Urinary bladder (tissue), 4 donors: ENCODE data around the gene ATOSA. TPM values are rescaled to one million over a fixed set of nuclear protein-coding genes. Genes with fewer than 3 reads are reported as not detected.

Experiments
- DNase-seq: peaks from one replicate; pipeline ENCODE4 v3.0.0-alpha.2; 2015; ENCODE audit errors: extremely low spot score
- H3K27ac ChIP-seq: one replicate; pipeline ENCODE4 v1.5.1; 2013; ENCODE audit warnings: low read depth, mild to moderate bottlenecking, moderate library complexity
- H3K36me3 ChIP-seq: one replicate; pipeline ENCODE4 v1.6.1; 2013; ENCODE audit warnings: mild to moderate bottlenecking, moderate library complexity; ENCODE audit not compliant: insufficient read depth
- H3K4me1 ChIP-seq: one replicate; pipeline ENCODE4 v1.6.1; 2013; ENCODE audit warnings: mild to moderate bottlenecking, moderate library complexity; ENCODE audit not compliant: insufficient read depth
- H3K4me3 ChIP-seq: one replicate; pipeline ENCODE4 v1.5.1; 2013; ENCODE audit warnings: low read depth, low read length
- WGBS: extraction: QIAGEN DNeasy Blood & Tissue Kit; methylation state at CpG from one replicate; pipeline ENCODE4 v1.1.7; 2013; 5-methylcytosine and 5-hydroxymethylcytosine counted together
- polyA plus RNA-seq: library from polyadenylated mRNA; stranded (reverse); fragments of 200-250 nt; gene quantifications from one replicate; pipeline ENCODE4 v1.2.3, GENCODE V29; 2013
- total RNA-seq: library from RNA; depleted of rRNA; stranded (reverse); fragments of >200 nt; gene quantifications from one replicate; pipeline ENCODE4 v1.2.3, GENCODE V29; 2014
- donor health status: healthy with polysubstance abuse.
- donor health status: healthy.

The ATOSA gene
- total and polyA plus RNA-seq, 2 donors, result 24.1 to 101 TPM

- 27% methylated on average over 1 of the region's 1 CpG for WGBS
- Histone ChIP-seq H3K4me1 (no peaks in the 10 kb centered on the region), H3K27ac (peak overlapping the region; percentile 38), H3K4me3 (no peak overlapping the region), H3K36me3 (peaks cover 2% of the 10 kb centered on the region)
- no peak for DNase-seq
Observed at GRCh38 chr15:52657338-52657737, 21.9 kb downstream of the ATOSA start.

DNA sequence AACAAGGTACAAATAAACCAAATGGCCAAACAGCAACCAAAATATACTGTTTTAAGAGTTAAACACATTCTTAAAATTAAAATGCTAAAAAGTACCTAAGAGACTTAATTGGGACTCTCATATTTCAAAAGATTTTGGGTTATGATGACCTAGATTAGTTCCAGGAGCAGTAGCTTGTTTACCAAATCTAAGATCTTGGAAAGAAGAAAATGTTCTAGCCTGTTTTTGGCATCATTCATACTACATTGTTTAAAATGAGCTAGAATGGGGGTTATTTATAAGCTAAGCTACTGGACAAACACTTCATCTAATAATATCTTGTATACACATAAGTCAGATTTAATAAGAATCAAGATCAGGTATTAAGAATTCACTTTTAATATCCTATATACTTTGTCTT lies 22.8 kb downstream of the ATOSA start:
- H3K36me3 ChIP-seq, result peaks cover 2% of the 10 kb centered on the region
- DNase-seq, result no peak
- H3K4me1 ChIP-seq, result no peaks in the 10 kb centered on the region
- H3K4me3 ChIP-seq, result no peak overlapping the region
- no peak overlapping the region for H3K27ac ChIP-seq

- WGBS, result 57% methylated on average over 5 of the region's 5 CpGs
Observed at GRCh38 chr15:52653431-52653964, 25.7 kb downstream of the ATOSA start.

GRCh38 chr15:52652984-52653383 lies 26.2 kb downstream of the ATOSA start:
- WGBS, result 30% methylated on average over 5 of the region's 5 CpGs
- Histone ChIP-seq H3K4me3 (no peak overlapping the region), H3K36me3 (no peaks in the 10 kb centered on the region), H3K4me1 (no peaks in the 10 kb centered on the region), H3K27ac (peak overlapping the region; percentile 66)
- DNase-seq, result no peak

More at GRCh38 chr15:52653431-52653964, 25.7 kb downstream of the ATOSA start:
- no peak overlapping the region for H3K4me3 ChIP-seq
- no peaks in the 10 kb centered on the region for H3K36me3 ChIP-seq
- DNase-seq, result no peak
- peak overlapping the region; percentile 66 for H3K27ac ChIP-seq
- no peaks in the 10 kb centered on the region for H3K4me1 ChIP-seq

DNA sequence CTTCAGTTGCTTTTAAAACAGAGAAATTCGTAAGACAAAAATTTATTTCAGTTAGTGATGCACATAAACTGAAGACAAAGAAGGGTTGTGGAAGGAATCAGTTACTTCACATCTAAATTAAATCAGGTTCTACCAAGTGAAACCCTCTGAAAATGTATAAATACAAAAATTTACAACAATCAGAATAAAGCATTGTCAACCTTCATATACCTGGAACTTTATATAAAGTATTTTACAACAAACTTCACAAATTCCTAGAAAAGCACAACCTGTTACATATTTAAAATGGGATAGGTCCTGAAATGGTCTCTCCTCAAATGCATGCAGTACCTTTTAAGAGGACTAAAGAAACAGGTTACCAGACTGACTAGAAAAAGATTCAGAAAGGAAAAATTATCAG lies 26.9 kb downstream of the ATOSA start:
- H3K4me1 ChIP-seq, result no peaks in the 10 kb centered on the region
- DNase-seq, result no peak
- H3K27ac ChIP-seq, result no peak overlapping the region
- WGBS, result 16% methylated on average over 1 of the region's 1 CpG
- no peak overlapping the region for H3K4me3 ChIP-seq
- no peaks in the 10 kb centered on the region for H3K36me3 ChIP-seq

DNA sequence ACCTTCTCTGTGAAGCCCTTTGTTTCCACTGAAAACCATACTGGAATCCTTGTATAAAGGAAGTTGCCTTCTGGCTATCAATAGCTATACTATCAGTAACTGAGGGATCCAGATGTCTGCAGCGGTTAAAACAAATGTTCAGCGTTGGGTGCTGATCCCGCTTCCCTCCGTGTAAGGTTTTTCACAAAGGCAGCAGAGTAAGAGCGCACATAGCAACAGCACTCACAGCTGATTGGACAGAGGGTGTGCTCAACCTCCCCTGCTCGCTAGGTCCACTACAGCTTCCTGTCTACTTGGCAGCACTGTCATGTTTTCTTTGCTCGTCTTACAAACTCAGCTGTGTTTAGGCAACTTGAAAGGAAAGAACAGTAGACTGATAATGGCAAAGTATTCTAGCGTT lies 27.3 kb downstream of the ATOSA start:
- no peaks in the 10 kb centered on the region for H3K4me1 ChIP-seq
- H3K36me3 ChIP-seq, result no peaks in the 10 kb centered on the region
- DNase-seq, result peak; percentile 80
- 8% methylated on average over 8 of the region's 8 CpGs for WGBS
- H3K27ac ChIP-seq, result no peak overlapping the region
- H3K4me3 ChIP-seq, result no peak overlapping the region

GRCh38 chr15:52651114-52651513 lies 28.1 kb downstream of the ATOSA start:
- no peak overlapping the region for H3K4me3 ChIP-seq

GRCh38 chr15:52649686-52650085 lies 29.5 kb downstream of the ATOSA start:
- Histone ChIP-seq H3K27ac (no peak overlapping the region), H3K4me1 (no peaks in the 10 kb centered on the region), H3K4me3 (no peak overlapping the region), H3K36me3 (no peaks in the 10 kb centered on the region)
- no peak for DNase-seq

More at GRCh38 chr15:52651114-52651513, 28.1 kb downstream of the ATOSA start:
- Histone ChIP-seq H3K4me1 (no peaks in the 10 kb centered on the region), H3K36me3 (no peaks in the 10 kb centered on the region), H3K27ac (no peak overlapping the region)
- WGBS, result 94% methylated on average over 1 of the region's 1 CpG
- no peak for DNase-seq

- DNase-seq, result no peak
- WGBS, result 95% methylated on average over 2 of the region's 2 CpGs
- H3K4me3 ChIP-seq, result no peak overlapping the region
- no peaks in the 10 kb centered on the region for H3K36me3 ChIP-seq
- H3K4me1 ChIP-seq, result peaks cover 2% of the 10 kb centered on the region
- no peak overlapping the region for H3K27ac ChIP-seq
Observed at GRCh38 chr15:52645916-52646315, 33.3 kb downstream of the ATOSA start.

- H3K4me3 ChIP-seq, result no peak overlapping the region
Observed at GRCh38 chr15:52642386-52643361, 36.5 kb downstream of the ATOSA start.

DNA sequence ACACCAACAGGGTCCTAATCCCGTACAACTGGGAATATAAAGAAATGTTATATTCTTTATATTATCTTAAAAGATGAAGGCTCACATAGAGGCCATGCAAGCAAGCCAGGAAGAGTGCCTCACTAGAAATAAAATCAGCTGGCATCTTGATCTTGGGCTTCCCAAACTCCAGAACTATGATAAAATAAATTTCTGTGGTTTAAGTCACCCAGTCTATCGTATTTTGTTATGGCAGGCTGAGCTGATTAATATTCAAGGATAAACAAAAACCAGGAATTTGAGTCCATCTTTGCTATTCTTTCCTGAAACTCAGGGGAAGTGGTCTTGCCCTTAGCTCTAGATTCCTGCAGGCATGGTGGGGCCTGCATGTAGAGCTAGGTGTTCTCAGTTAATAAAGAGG lies 42.7 kb downstream of the ATOSA start:
- H3K27ac ChIP-seq, result no peak overlapping the region
- H3K36me3 ChIP-seq, result no peaks in the 10 kb centered on the region
- no peak overlapping the region for H3K4me3 ChIP-seq
- DNase-seq, result no peak
- 84% methylated on average over 2 of the region's 2 CpGs for WGBS
- no peaks in the 10 kb centered on the region for H3K4me1 ChIP-seq

More at GRCh38 chr15:52642386-52643361, 36.5 kb downstream of the ATOSA start:
- peaks cover 2% of the 10 kb centered on the region for H3K4me1 ChIP-seq
- no peaks in the 10 kb centered on the region for H3K36me3 ChIP-seq
- no peak overlapping the region for H3K27ac ChIP-seq
- DNase-seq, result no peak
- 57% methylated on average over 5 of the region's 5 CpGs for WGBS

- no peak for DNase-seq
- Histone ChIP-seq H3K4me3 (no peak overlapping the region), H3K36me3 (no peaks in the 10 kb centered on the region), H3K4me1 (no peaks in the 10 kb centered on the region), H3K27ac (no peak overlapping the region)
- 96% methylated on average over 1 of the region's 1 CpG for WGBS
Observed at GRCh38 chr15:52635908-52636307, 43.3 kb downstream of the ATOSA start.
